ENCODE results near the gene CYTH1. TPM values are rescaled to one million over a fixed set of nuclear protein-coding genes. Genes with fewer than 3 reads are reported as not detected.

Gene CYTH1
- total RNA-seq, 1 experiment from 2014 or later: 40.3 TPM

DNA sequence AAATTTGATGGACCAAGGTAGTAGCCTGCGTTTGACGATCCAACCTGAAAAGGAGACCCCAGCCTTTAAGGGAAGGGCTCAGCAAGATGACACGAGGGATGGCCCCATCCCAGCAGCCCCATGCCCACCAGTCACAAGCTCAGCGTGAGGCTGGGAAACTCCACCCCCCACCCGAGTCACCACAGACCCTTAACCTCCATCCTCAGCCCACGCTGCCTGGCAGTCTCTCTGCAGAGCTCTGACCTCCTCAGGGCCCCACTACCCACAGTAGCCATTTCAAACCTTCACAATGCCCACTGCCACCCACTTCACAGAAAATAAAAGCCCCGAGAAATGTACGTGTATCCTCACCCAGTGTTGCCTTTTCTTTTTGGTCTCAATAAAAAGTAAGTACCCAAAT lies 39.9 kb upstream of the CYTH1 start:
- Histone ChIP-seq H3K27ac (no peak overlapping the region), H4K20me1 (ENCODE audit: insufficient read depth) (no peaks in the 10 kb centered on the region; the same call in 1 of the 2 replicates), H3K36me3 (ENCODE audit: low read depth) (peaks cover 4% of the 10 kb centered on the region; the same call in 1 of the 2 replicates), H3K79me2 (ENCODE audit: low read depth) (no peaks in the 10 kb centered on the region), H3K9me3 (ENCODE audit: insufficient read depth, low read depth) (no peaks in the 10 kb centered on the region), H3F3A (ENCODE audit: insufficient read depth, low read depth) (no peaks in the 10 kb centered on the region), H2AFZ (no peak overlapping the region), H3K27me3 (ENCODE audit: insufficient read depth, low read depth) (no peaks in the 10 kb centered on the region), H3K9me2 (ENCODE audit: insufficient read depth) (no peaks in the 10 kb centered on the region), H3K4me2 (no peak overlapping the region), H3K4me1 (replicated peaks; ENCODE audit: insufficient read depth) (no peaks in the 10 kb centered on the region), H3K4me3 (no peak overlapping the region)
- TF ChIP-seq, protein P1, sequence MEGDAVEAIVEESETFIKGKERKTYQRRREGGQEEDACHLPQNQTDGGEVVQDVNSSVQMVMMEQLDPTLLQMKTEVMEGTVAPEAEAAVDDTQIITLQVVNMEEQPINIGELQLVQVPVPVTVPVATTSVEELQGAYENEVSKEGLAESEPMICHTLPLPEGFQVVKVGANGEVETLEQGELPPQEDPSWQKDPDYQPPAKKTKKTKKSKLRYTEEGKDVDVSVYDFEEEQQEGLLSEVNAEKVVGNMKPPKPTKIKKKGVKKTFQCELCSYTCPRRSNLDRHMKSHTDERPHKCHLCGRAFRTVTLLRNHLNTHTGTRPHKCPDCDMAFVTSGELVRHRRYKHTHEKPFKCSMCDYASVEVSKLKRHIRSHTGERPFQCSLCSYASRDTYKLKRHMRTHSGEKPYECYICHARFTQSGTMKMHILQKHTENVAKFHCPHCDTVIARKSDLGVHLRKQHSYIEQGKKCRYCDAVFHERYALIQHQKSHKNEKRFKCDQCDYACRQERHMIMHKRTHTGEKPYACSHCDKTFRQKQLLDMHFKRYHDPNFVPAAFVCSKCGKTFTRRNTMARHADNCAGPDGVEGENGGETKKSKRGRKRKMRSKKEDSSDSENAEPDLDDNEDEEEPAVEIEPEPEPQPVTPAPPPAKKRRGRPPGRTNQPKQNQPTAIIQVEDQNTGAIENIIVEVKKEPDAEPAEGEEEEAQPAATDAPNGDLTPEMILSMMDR (conservative IDR thresholded peaks at IDR 0.05): no peak
- TF ChIP-seq EZH2 (IDR thresholded peaks at IDR 0.05; ENCODE audit: low read depth): no peak
- ChIA-PET CTCF (no interaction called here), POLR2A (ENCODE audit: unreplicated experiment) (no interaction called here)
- BruUV-seq (replicated peaks): no TSS peak
- no peak for DNase-seq
- intact Hi-C loops (cut with micrococcal nuclease; ENCODE audit: unreplicated experiment): no loop called here

DNA sequence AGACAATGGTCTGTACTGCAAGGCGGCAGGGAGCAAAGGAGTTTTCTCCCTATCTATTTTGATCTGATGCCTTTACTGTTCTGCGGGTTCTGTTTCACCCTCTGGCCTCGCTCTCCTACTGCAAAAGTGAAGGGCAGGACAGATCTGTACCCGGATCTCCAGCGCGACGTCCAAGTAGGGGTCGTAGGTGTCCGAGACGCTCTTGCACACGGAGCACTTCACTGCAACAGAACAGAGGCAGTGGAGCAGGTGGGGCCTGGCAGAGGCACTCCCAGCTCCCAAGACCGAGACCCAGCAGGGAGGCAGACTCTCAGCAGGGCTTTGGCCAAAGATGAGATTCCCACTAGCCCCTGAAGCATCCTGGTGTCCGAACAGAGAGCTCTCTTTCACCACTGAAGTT lies 38.8 kb upstream of the CYTH1 start:
- Histone ChIP-seq H3K79me2 (ENCODE audit: low read depth) (no peaks in the 10 kb centered on the region), H3K36me3 (ENCODE audit: low read depth) (peaks cover 5% of the 10 kb centered on the region; the same call in 1 of the 2 replicates), H3K27ac (no peak overlapping the region), H3K27me3 (ENCODE audit: insufficient read depth, low read depth) (no peaks in the 10 kb centered on the region), H3K4me3 (no peak overlapping the region), H3K4me2 (no peak overlapping the region), H3K9me3 (ENCODE audit: insufficient read depth, low read depth) (no peaks in the 10 kb centered on the region), H4K20me1 (ENCODE audit: insufficient read depth) (no peaks in the 10 kb centered on the region; the same call in 1 of the 2 replicates), H3K4me1 (replicated peaks; ENCODE audit: insufficient read depth) (no peaks in the 10 kb centered on the region), H3K9me2 (ENCODE audit: insufficient read depth) (no peaks in the 10 kb centered on the region), H3F3A (ENCODE audit: insufficient read depth, low read depth) (no peaks in the 10 kb centered on the region), H2AFZ (no peak overlapping the region)
- intact Hi-C loops (cut with micrococcal nuclease; ENCODE audit: unreplicated experiment): no loop called here
- ChIA-PET POLR2A (ENCODE audit: unreplicated experiment) (no interaction called here), CTCF (no interaction called here)
- no peak for DNase-seq
- TF ChIP-seq, protein P1 (conservative IDR thresholded peaks at IDR 0.05): no peak
- no peak for TF ChIP-seq EZH2 (IDR thresholded peaks at IDR 0.05; ENCODE audit: low read depth)
- no TSS peak for BruUV-seq (replicated peaks)

DNA sequence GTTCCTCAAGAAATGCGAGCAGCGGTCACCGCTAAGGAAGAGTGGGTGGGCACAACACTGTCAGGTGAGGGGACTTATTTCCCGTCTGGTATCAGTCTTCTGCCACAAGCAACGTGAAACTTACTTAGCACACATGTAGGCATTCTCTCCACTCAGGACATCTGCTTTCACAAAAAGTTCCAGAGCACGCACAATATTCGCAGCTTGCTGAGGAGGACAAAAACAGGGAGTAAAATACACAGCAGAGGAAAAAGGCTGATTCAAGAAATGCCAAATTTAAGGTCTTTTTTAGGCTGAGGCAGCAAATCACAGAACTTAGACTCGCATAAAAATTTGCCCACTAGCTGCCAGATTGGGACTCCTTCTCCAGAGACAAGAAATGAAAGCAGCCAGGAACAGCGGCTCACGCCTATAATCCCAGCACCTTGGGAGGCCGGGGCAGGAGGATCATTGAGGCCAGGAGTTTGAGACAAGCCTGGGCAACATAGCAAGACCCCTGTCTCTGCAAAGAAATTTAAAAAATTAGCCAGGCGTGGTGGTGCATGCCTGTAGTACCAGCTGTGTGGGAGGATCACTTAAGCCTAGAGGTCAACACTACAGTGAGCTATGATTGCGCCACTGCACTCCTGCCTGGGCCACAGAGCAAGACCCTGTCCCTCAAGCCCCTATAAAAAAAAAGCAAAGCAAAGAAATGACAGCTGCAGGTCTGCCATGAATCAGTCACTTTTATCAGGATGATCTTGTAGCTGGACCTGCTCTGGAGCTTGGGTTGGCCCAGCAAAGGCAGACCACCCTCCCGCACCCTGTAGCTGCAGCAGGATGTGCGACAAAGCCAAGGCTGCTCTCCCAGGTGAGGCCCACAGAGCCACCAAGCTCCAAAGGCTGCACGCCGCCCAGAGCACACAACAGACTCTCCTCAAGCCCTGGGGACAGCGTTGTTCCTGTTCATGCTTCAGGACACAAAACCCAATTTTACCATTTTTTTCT lies 38.0 kb upstream of the CYTH1 start:
- no peaks in the 10 kb centered on the region for H3K9me3 ChIP-seq (ENCODE audit: insufficient read depth, low read depth)
- H3K9me2 ChIP-seq (ENCODE audit: insufficient read depth): no peaks in the 10 kb centered on the region
- BruUV-seq (replicated peaks): no TSS peak
- no peak for TF ChIP-seq EZH2 (IDR thresholded peaks at IDR 0.05; ENCODE audit: low read depth)
- TF ChIP-seq, protein P1 (conservative IDR thresholded peaks at IDR 0.05): no peak
- no peaks in the 10 kb centered on the region for H3K79me2 ChIP-seq (ENCODE audit: low read depth)
- ChIA-PET POLR2A (ENCODE audit: unreplicated experiment) (no interaction called here), CTCF (no interaction called here)
- no peaks in the 10 kb centered on the region for H3K4me1 ChIP-seq (replicated peaks; ENCODE audit: insufficient read depth)
- no peak overlapping the region for H3K4me2 ChIP-seq
- H3F3A ChIP-seq (ENCODE audit: insufficient read depth, low read depth): no peaks in the 10 kb centered on the region
- no peak overlapping the region for H3K4me3 ChIP-seq
- no peaks in the 10 kb centered on the region; the same call in 1 of the 2 replicates for H4K20me1 ChIP-seq (ENCODE audit: insufficient read depth)
- intact Hi-C loops (cut with micrococcal nuclease; ENCODE audit: unreplicated experiment): no loop called here
- no peak for DNase-seq
- H2AFZ ChIP-seq: no peak overlapping the region
- peaks cover 12% of the 10 kb centered on the region; the same call in 1 of the 2 replicates for H3K36me3 ChIP-seq (ENCODE audit: low read depth)
- no peak overlapping the region for H3K27ac ChIP-seq
- no peaks in the 10 kb centered on the region for H3K27me3 ChIP-seq (ENCODE audit: insufficient read depth, low read depth)
